COR-L47 (cell line): ENCODE results near the gene NOP9.

Experiments used
- DNase-seq: peaks from one replicate; lab custom pipeline; 2025; lab: John Stamatoyannopoulos, UW

The NOP9 gene

GRCh38 chr14:24308342-24309124 is 8.9 kb downstream of the NOP9 start:
- DNase-seq = no peak

DNA sequence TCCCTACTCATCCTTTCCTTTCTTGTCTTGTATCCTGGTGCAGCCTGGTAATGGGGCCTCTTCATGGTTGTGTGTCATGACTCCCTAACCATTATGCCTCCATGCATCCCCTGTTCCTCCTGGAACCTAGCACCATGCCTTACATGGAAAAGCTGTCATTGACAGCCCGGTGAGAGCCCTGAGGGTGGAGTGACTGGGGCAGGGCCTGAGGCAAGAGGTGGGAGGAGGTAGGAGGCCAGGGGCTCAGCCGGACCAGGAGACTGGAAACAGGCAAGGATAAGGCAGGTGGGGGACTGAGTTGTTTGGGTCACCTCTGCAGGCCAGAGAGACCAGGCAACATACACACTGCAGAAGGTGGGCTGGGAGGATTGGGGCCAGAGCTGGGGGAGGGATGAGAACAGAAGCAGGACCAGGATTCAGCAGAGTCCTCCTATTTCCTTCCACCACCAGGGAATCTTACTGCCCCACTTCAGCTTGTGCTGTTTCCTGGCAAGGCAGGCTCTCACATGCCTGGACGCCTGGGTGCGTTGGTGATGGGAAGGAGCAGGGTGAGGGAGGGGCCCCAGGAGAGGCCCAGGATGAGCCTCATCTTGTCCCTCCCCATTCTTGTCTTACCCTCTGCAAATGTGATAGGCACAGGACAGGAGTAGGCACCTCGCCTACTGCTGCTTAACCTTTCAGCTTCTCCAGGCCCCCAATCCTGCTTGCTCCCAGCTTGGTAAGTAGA is 10.1 kb downstream of the NOP9 start, which contains the start of gene LTB4R2:
LTB4R2 (plus strand) TSS at position 603 of the 727 bp plus-strand sequence. CDS start 525 bp downstream, outside the sequence.
- no peak for DNase-seq

GRCh38 chr14:24310265-24310645 is 10.6 kb downstream of the NOP9 start:
- no peak for DNase-seq

- DNase-seq = peak; percentile 87
These were observed 11.3 kb downstream of the NOP9 start, which contains the start of gene LTB4R for GRCh38 chr14:24310646-24311604. Gene LTB4R, plus strand, starts transcription at chr14:24311502. Its CDS starts 4,150 bp downstream, at chr14:24315652.

DNA sequence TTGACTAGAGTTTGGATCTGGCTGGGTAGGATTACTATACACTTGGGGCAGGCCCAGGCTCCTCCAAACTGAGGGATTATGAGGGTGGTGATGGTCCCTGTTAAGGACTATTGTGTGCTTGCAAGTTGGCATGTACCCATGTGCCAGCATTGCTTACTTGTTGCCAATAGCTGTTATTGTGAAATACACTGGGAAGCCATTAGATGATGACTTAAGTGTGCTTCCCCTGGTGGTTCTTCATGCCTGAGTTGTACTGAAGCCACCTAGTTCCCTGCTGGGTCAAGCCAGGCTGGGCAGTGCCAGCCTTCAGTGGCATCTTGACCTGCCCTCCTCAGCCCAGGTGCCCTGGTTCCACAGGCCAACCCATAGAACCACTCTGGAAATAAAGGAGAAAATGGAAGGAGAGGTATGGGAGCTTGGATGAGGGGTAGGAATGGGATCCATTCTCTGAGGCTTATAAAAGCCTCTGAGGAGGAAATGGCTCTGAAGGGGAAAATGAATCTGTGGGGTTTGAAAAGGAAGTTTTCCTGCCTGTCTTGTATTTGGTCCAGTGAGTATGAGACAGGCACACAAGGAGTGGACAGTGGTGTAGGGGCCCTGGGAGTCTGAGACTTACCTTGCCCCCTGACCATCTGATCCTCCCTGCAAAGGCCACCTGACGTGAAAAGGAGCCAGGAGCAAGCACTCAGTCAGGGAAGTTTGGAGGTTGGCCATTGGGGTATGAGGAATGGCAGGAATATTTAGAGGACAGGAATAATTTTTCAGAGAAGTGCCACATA is 12.4 kb downstream of the NOP9 start:
- peak; percentile 8 for DNase-seq

DNA sequence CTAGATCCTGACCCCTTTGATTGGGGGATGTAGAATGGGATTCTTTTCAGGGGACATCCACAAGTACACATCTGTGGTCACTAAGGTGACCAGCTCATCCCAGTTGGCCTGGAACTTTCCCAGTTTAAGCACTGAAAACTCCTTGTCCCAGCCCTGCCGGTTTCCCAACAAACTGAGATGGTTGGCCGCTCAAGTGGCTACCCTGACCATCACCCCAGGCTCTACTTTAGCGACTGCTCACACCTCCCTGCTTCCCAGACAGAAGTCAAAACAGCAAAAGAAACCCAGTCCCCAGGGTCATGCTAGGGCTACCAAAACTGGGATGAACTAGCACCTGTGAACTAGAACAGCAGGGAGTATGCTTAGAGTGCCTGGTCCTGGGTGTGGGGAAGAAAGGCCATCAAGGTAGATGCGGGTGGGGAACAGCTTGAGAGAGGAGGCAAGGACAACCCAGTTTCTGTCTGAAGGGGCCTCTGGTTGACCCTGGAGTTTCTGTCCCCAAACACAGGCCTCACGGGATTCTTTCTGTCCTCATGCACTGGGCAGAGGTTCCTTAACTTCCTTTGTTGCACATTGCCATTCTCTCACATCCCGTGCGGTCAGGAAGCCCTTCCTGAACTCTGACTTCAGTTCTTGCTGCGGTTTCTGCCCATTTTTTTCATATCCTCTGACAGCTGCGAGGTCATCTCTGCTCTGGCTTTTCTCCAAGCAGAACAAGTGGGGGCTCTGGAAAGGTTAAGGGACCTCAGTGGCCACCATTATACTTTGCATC is 13.3 kb downstream of the NOP9 start:
- no peak for DNase-seq

- DNase-seq = no peak
These were observed 14.3 kb downstream of the NOP9 start for GRCh38 chr14:24313913-24314312.

DNA sequence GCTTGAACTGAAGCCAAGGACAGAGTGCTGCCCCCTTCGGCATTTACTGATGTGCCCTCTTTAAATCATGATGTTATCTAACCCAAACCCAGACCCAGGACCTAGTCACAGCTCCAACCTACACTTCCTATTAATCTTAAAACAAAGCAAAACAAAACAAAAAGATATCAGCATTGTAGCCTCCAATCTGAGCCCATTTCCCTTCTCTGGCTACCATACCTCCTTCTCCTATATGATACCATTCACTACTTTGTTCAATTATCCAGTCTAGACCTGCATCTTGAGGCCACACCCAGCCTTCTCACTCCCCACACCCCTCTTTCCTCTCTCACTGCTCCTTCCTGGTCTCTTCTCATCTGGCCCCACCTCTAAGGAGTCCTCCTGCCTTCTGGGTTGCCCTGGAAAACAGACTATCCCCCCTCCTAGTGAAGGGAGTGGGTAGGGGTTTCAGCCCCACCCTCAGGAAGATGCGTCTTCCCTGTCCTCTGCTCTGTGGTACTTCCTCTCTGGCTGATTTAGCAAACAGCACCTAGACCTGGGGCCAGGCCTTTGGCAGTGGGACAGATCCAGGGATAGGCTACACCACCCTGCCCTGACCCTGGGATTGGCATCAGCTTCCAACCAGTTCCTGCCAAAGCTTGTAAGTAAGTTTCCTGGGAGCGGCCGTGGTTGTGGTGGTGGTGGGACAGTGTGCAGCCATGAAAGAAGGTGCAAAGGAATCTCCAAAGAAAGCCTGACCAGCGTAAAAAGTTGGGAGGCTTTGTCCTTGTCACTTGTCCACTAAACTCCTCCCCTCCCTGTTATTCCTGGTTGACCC is 14.9 kb downstream of the NOP9 start:
- no peak for DNase-seq

DNA sequence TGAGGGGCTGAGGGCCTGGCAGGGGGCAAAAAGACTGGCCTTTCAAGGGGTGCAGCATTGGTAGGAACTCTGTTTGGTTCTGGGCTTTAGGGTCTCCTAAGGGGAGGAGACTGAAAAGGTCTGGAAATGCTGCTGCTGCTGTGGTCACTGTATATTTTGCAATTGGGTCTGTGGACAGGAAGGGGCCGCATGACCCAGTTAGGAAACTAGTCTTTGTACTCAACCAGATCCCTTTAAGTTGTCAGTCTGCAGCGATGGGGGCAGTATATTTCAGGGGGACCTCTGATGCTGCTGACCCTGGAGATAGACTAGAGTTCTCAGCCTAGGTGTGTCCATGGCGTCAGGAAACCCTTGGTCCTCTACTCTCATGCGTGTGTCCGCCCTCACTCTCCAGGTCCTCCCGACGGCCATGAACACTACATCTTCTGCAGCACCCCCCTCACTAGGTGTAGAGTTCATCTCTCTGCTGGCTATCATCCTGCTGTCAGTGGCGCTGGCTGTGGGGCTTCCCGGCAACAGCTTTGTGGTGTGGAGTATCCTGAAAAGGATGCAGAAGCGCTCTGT is 15.7 kb downstream of the NOP9 start:
- no peak for DNase-seq

DNA sequence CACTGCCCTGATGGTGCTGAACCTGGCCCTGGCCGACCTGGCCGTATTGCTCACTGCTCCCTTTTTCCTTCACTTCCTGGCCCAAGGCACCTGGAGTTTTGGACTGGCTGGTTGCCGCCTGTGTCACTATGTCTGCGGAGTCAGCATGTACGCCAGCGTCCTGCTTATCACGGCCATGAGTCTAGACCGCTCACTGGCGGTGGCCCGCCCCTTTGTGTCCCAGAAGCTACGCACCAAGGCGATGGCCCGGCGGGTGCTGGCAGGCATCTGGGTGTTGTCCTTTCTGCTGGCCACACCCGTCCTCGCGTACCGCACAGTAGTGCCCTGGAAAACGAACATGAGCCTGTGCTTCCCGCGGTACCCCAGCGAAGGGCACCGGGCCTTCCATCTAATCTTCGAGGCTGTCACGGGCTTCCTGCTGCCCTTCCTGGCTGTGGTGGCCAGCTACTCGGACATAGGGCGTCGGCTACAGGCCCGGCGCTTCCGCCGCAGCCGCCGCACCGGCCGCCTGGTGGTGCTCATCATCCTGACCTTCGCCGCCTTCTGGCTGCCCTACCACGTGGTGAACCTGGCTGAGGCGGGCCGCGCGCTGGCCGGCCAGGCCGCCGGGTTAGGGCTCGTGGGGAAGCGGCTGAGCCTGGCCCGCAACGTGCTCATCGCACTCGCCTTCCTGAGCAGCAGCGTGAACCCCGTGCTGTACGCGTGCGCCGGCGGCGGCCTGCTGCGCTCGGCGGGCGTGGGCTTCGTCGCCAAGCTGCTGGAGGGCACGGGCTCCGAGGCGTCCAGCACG is 16.4 kb downstream of the NOP9 start:
- no peak for DNase-seq

DNA sequence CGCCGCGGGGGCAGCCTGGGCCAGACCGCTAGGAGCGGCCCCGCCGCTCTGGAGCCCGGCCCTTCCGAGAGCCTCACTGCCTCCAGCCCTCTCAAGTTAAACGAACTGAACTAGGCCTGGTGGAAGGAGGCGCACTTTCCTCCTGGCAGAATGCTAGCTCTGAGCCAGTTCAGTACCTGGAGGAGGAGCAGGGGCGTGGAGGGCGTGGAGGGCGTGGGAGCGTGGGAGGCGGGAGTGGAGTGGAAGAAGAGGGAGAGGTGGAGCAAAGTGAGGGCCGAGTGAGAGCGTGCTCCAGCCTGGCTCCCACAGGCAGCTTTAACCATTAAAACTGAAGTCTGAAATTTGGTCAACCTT is 16.9 kb downstream of the NOP9 start:
- DNase-seq = no peak

DNA sequence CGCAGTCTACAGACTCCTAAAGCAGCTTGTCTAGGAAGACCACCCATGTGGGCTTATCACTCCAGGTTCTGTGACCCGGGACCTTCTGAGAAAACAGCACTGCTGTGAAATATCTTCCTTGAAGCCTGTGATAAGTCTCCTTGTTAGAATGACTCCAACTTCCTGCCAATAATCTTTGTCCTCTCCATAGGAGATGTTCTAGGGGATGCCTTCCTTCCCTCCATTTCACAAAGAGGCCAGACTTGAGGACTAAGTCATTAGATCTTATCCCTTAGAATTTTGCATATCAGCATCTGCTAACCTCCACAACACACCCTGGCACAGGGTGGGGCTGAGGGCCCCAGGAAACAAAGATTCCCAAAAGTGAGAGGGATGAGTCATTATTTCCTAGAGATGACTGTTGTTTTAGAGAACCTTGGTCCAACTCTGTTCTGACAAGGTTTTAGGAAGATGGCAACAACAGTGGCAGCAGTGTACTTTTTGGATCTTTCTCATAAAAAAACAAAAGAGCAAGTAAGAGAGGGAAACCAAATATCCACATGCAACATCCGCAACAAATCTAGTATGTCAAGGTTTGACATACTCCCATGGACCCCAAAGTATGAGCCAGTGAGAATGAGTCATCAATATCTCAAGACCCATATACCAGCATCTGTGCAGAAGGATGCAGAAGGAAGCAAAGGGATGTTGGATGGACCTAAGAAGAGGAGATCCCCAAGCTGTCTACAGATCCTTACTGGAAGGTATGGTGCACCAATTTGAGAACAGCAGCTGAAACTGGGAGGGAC is 17.7 kb downstream of the NOP9 start:
- no peak for DNase-seq

GRCh38 chr14:24321212-24321975 is 21.7 kb downstream of the NOP9 start:
- no peak for DNase-seq

DNA sequence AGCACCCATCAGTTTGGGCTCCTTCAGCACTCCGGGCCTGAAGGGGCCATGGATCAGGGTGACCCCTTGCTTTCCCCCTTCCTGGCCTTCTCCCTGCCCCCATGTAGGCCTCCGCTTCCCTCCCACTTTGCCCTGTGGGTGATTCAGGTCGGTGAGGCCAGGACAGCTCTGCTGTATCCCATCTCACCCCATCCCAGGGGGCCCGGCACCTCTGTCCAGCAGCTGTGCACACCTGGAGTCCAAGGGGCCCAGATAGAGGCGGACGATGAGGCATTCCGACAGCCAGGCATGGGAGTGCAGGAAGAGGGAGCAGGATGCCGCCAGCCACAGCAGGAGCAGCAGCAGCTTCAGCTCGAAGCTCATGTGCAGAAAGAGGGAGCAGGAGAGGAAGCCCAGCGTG is 23.0 kb downstream of the NOP9 start:
- no peak for DNase-seq

DNA sequence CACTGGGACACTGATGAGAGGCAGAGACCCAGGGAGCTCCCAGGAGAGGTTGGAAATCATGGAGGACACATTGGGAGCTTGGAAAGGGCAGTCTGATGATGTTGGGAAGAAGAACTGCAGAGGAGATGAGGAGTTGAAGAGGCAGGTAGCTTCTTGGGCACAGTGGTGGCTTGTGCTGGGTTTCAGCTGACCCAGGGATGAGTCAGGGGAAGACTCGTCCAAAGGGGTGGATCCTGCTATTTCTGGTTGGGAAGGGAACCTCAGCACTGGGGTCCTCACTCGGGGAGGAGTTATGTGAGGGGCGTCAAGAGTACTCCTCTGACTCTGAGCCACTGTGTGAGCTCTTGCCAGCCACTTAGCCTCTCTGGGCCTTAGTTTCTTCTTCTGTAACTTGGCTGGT is 23.7 kb downstream of the NOP9 start:
- DNase-seq = no peak

GRCh38 chr14:24324024-24324423 is 24.4 kb downstream of the NOP9 start:
- DNase-seq = no peak

- DNase-seq = no peak
These were observed 25.4 kb downstream of the NOP9 start for GRCh38 chr14:24325041-24325530.
